Measurements from ENCODE around the gene UGGT2.
"Not testable (repeated sequence)": the region's sequence is repeated elsewhere in the genome, so short reads cannot be mapped to it uniquely, and the experiment has no call there.

The UGGT2 gene

GRCh38 chr13:95791084-95791722 is 262.0 kb downstream of the UGGT2 start:
- Mint-ChIP-seq H3K27me3 (no peaks in the 10 kb centered on the region), H3K27ac (no peak overlapping the region), H3K4me3 (no peak overlapping the region), H3K4me1 (no peaks in the 10 kb centered on the region), H3K36me3 (peaks cover 74% of the 10 kb centered on the region), H3K9me3 (no peaks in the 10 kb centered on the region)
- no peak for ATAC-seq

GRCh38 chr13:95789315-95789714 is 263.9 kb downstream of the UGGT2 start:
- H3K36me3 Mint-ChIP-seq = peaks cover 85% of the 10 kb centered on the region

GRCh38 chr13:95788100-95788463 is 265.1 kb downstream of the UGGT2 start:
- ATAC-seq = no peak
- Mint-ChIP-seq H3K27ac (no peak overlapping the region), H3K4me3 (no peak overlapping the region), H3K27me3 (no peaks in the 10 kb centered on the region), H3K4me1 (no peaks in the 10 kb centered on the region), H3K9me3 (no peaks in the 10 kb centered on the region), H3K36me3 (peaks cover 81% of the 10 kb centered on the region)

More at GRCh38 chr13:95789315-95789714, 263.9 kb downstream of the UGGT2 start:
- H3K4me3 Mint-ChIP-seq, H3K27ac Mint-ChIP-seq, H3K9me3 Mint-ChIP-seq, ATAC-seq, H3K27me3 Mint-ChIP-seq, H3K4me1 Mint-ChIP-seq: not testable (repeated sequence)

GRCh38 chr13:95787356-95788099 is 265.7 kb downstream of the UGGT2 start:
- Mint-ChIP-seq H3K27me3 (no peaks in the 10 kb centered on the region), H3K9me3 (no peaks in the 10 kb centered on the region), H3K27ac (no peak overlapping the region), H3K4me1 (no peaks in the 10 kb centered on the region), H3K36me3 (peaks cover 76% of the 10 kb centered on the region), H3K4me3 (no peak overlapping the region)
- no peak for ATAC-seq

GRCh38 chr13:95784900-95785290 is 268.3 kb downstream of the UGGT2 start:
- H3K27me3 Mint-ChIP-seq = no peaks in the 10 kb centered on the region
- no peaks in the 10 kb centered on the region for H3K9me3 Mint-ChIP-seq
- H3K4me1 Mint-ChIP-seq = no peaks in the 10 kb centered on the region
- peaks cover 57% of the 10 kb centered on the region for H3K36me3 Mint-ChIP-seq
- H3K4me3 Mint-ChIP-seq = no peak overlapping the region
- H3K27ac Mint-ChIP-seq = no peak overlapping the region
- no peak for ATAC-seq

GRCh38 chr13:95784161-95784899 is 268.9 kb downstream of the UGGT2 start:
- H3K27ac Mint-ChIP-seq = no peak overlapping the region
- no peaks in the 10 kb centered on the region for H3K27me3 Mint-ChIP-seq
- no peak overlapping the region for H3K4me3 Mint-ChIP-seq
- H3K36me3 Mint-ChIP-seq = peaks cover 51% of the 10 kb centered on the region
- no peaks in the 10 kb centered on the region for H3K9me3 Mint-ChIP-seq
- no peak for ATAC-seq
- no peaks in the 10 kb centered on the region for H3K4me1 Mint-ChIP-seq

GRCh38 chr13:95783747-95784146 is 269.5 kb downstream of the UGGT2 start:
- Mint-ChIP-seq H3K4me3 (no peak overlapping the region), H3K27ac (no peak overlapping the region), H3K27me3 (no peaks in the 10 kb centered on the region), H3K9me3 (no peaks in the 10 kb centered on the region), H3K36me3 (peaks cover 45% of the 10 kb centered on the region), H3K4me1 (no peaks in the 10 kb centered on the region)
- no peak for ATAC-seq

GRCh38 chr13:95781940-95782339 is 271.3 kb downstream of the UGGT2 start:
- not testable (repeated sequence) for H3K27me3 Mint-ChIP-seq, H3K4me3 Mint-ChIP-seq, H3K9me3 Mint-ChIP-seq, ATAC-seq, H3K4me1 Mint-ChIP-seq, H3K27ac Mint-ChIP-seq
- H3K36me3 Mint-ChIP-seq = peaks cover 39% of the 10 kb centered on the region

- ATAC-seq = no peak
- peaks cover 36% of the 10 kb centered on the region for H3K36me3 Mint-ChIP-seq
Observed at GRCh38 chr13:95781016-95781415, 272.2 kb downstream of the UGGT2 start.

GRCh38 chr13:95779522-95779921 is 273.7 kb downstream of the UGGT2 start:
- H3K4me3 Mint-ChIP-seq = no peak overlapping the region
- no peaks in the 10 kb centered on the region for H3K9me3 Mint-ChIP-seq
- H3K36me3 Mint-ChIP-seq = peaks cover 36% of the 10 kb centered on the region
- ATAC-seq = no peak
- H3K4me1 Mint-ChIP-seq = no peaks in the 10 kb centered on the region
- H3K27me3 Mint-ChIP-seq = no peaks in the 10 kb centered on the region
- no peak overlapping the region for H3K27ac Mint-ChIP-seq

More at GRCh38 chr13:95781016-95781415, 272.2 kb downstream of the UGGT2 start:
- Mint-ChIP-seq H3K4me3 (no peak overlapping the region), H3K4me1 (no peaks in the 10 kb centered on the region), H3K27me3 (no peaks in the 10 kb centered on the region), H3K9me3 (no peaks in the 10 kb centered on the region), H3K27ac (no peak overlapping the region)

GRCh38 chr13:95771905-95772304 is 281.3 kb downstream of the UGGT2 start:
- H3K27me3 Mint-ChIP-seq = no peaks in the 10 kb centered on the region
- no peak for ATAC-seq
- H3K4me1 Mint-ChIP-seq = no peaks in the 10 kb centered on the region
- no peaks in the 10 kb centered on the region for H3K9me3 Mint-ChIP-seq
- H3K27ac Mint-ChIP-seq = no peak overlapping the region
- H3K4me3 Mint-ChIP-seq = no peak overlapping the region
- peaks cover 59% of the 10 kb centered on the region for H3K36me3 Mint-ChIP-seq

GRCh38 chr13:95763601-95764000 is 289.6 kb downstream of the UGGT2 start:
- Mint-ChIP-seq H3K36me3 (peaks cover 58% of the 10 kb centered on the region), H3K4me1 (no peaks in the 10 kb centered on the region), H3K4me3 (no peak overlapping the region), H3K27me3 (no peaks in the 10 kb centered on the region), H3K27ac (no peak overlapping the region), H3K9me3 (no peaks in the 10 kb centered on the region)
- ATAC-seq = no peak

GRCh38 chr13:95762626-95763025 is 290.6 kb downstream of the UGGT2 start:
- ATAC-seq, H3K27me3 Mint-ChIP-seq, H3K4me1 Mint-ChIP-seq, H3K4me3 Mint-ChIP-seq, H3K27ac Mint-ChIP-seq, H3K9me3 Mint-ChIP-seq: not testable (repeated sequence)
- peaks cover 60% of the 10 kb centered on the region for H3K36me3 Mint-ChIP-seq

- Mint-ChIP-seq H3K4me1 (no peaks in the 10 kb centered on the region), H3K27me3 (no peaks in the 10 kb centered on the region), H3K27ac (no peak overlapping the region), H3K4me3 (no peak overlapping the region), H3K9me3 (peaks cover 4% of the 10 kb centered on the region), H3K36me3 (peaks cover 25% of the 10 kb centered on the region)
- no peak for ATAC-seq
Observed at GRCh38 chr13:95756072-95756471, 297.1 kb downstream of the UGGT2 start.

GRCh38 chr13:95754069-95754468 is 299.1 kb downstream of the UGGT2 start:
- H3K36me3 Mint-ChIP-seq = peaks cover 27% of the 10 kb centered on the region
- no peaks in the 10 kb centered on the region for H3K4me1 Mint-ChIP-seq
- H3K9me3 Mint-ChIP-seq = peaks cover 4% of the 10 kb centered on the region
- H3K27ac Mint-ChIP-seq = no peak overlapping the region
- H3K27me3 Mint-ChIP-seq = no peaks in the 10 kb centered on the region
- no peak overlapping the region for H3K4me3 Mint-ChIP-seq
- no peak for ATAC-seq

- H3K4me3 Mint-ChIP-seq = no peak overlapping the region
- H3K27me3 Mint-ChIP-seq = no peaks in the 10 kb centered on the region
- H3K27ac Mint-ChIP-seq = no peak overlapping the region
- no peaks in the 10 kb centered on the region for H3K4me1 Mint-ChIP-seq
- peaks cover 24% of the 10 kb centered on the region for H3K36me3 Mint-ChIP-seq
- peaks cover 4% of the 10 kb centered on the region for H3K9me3 Mint-ChIP-seq
- no peak for ATAC-seq
Observed at GRCh38 chr13:95752677-95753076, 300.5 kb downstream of the UGGT2 start.

Measured in stimulated activated memory B cell treated with anti-CD40 and anti-IgM and Interleukin-4, amounts not matched to agents 10 μg/mL and 1 μg/mL and 100 μg/mL, for 72 hours (primary cell).